ENCODE results near the gene FAM149A.

Gene FAM149A

DNA sequence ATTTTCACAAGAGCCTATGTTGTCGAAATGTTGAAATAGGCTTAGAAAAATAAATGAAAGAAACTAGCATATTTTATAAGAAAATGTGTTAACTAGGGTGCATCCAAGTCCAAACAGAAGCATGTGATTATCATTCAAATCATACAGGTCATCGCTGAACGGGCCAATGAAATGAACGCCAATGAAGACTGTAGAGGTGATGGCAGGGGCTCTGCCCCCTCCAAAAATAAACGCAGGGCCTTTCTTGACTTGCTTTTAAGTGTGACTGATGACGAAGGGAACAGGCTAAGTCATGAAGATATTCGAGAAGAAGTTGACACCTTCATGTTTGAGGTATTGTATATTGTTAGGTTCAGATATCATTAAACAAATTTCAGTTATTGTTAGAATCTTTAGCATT, 96.5 kb downstream of the FAM149A start:
- Histone ChIP-seq H3K4me3 (no peak overlapping the region), H3K4me1 (peaks cover 0 to 33% (median 19%) of the 10 kb centered on the region in 10 experiments; a peak in 16 of 20 replicates), H3K4me2 (peak overlapping the region in 1 of 11 experiments; percentile 24; a peak in 2 of 22 replicates), H3K27me3 (no peaks in the 10 kb centered on the region), H3K9ac (no peak overlapping the region), H4K20me1 (no peaks in the 10 kb centered on the region; a peak in 1 of 22 replicates), H3K27ac (no peak overlapping the region), H3K36me3 (peaks cover 4 to 32% (median 21%) of the 10 kb centered on the region in 11 experiments; a peak in 19 of 22 replicates), H3K9me3 (replicated peaks in 1 of 11) (no peaks in the 10 kb centered on the region)
- no peak for TF ChIP-seq Cebpa-rat (IDR thresholded peaks at IDR 0.05)

DNA sequence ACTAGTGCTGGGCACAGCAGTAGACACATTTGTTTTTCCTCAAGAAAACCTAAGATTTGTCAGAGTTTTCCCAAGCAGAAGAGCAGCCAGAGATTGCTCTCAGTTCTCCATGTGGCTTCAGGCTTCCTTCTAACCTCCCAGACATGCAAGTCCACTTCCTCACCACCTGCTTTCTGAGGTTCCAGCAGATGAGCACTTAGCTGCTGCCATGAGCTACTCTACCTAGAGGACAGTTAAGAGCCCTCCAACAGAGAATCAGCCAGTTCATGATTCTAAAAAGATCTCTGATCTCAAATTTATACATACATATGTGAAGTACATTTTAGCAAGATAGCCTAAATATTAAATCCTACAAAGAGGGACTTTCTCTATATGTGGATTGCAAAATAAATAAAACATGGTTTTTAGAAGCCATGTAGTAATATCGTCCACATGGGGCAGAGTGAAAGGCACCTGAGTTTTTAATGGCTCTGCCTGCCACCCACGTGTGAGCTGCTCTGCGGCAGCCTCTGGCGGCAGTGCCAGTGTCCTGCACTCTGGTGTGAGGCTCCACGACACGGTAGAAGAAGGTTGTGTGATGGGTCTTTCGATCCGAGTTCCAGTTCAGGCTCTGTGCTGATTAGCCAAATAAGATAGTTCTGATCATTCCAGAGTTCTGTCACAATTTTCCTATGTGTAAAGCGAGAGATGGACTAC, 97.2 kb downstream of the FAM149A start:
- Histone ChIP-seq H3K4me2 (no peak overlapping the region), H3K4me1 (peaks cover 0 to 33% (median 19%) of the 10 kb centered on the region in 10 experiments; a peak in 16 of 20 replicates), H3K9me3 (replicated peaks in 1 of 11) (no peaks in the 10 kb centered on the region), H3K27me3 (no peaks in the 10 kb centered on the region), H3K27ac (no peak overlapping the region), H4K20me1 (no peaks in the 10 kb centered on the region), H3K4me3 (no peak overlapping the region), H3K9ac (no peak overlapping the region), H3K36me3 (peaks cover 0 to 27% (median 17%) of the 10 kb centered on the region in 11 experiments; a peak in 15 of 22 replicates)
- no peak for TF ChIP-seq Cebpa-rat (IDR thresholded peaks at IDR 0.05)

DNA sequence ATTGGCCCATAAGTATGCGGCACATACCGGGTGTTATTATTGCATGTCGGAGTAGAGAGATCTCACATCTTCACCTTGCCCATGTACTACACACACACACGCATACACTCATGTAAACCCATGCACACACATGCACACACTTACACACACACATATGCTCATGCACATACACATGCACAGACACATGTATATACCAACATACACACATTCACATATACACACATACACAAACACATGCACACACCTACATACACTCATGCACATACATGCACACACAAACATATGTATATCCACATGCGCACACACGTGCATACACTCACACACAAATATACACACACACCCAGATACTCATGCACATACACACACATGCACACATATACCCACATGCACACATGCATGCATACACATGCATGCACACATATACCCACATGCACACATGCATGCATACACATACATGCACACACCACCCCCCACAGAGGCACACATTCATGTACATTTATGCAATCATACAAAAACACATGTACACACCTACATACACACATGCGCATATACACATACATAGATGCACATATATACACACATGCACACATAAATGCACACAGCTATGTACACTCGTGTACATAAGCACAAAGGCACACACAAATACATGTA, 98.1 kb downstream of the FAM149A start:
- H3K4me2 ChIP-seq = no peak overlapping the region

DNA sequence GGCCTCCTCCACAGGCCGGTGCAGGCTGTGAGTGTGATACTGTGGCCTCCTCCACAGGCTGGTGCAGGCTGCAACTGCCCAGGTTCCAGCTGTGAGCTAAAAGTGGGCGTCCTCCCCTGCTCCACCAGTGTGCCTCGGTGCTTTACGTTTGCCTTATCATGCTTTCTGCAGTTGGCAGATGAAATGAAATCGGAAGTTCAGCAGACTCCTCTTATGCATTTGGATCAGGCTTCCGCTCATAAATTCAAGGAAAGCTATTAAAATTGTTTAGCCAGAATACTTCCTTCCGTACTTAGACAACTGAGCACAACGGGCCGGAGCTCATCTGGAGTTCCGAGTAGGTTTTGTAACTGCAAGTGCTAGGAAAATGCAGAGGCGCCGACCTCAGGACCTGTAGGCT, 98.9 kb downstream of the FAM149A start:
- TF ChIP-seq Cebpa-rat (IDR thresholded peaks at IDR 0.05) = no peak
- no peak overlapping the region for H3K9ac ChIP-seq
- peaks cover 0 to 33% (median 19%) of the 10 kb centered on the region in 10 experiments; a peak in 16 of 20 replicates for H3K4me1 ChIP-seq
- peaks cover 0 to 22% (median 5%) of the 10 kb centered on the region in 11 experiments; a peak in 15 of 22 replicates for H3K36me3 ChIP-seq
- H4K20me1 ChIP-seq = no peaks in the 10 kb centered on the region
- no peak overlapping the region for H3K4me2 ChIP-seq
- no peak overlapping the region for H3K27ac ChIP-seq
- H3K4me3 ChIP-seq = no peak overlapping the region
- H3K9me3 ChIP-seq (replicated peaks in 1 of 11) = peaks cover 8 to 10% (median 9%) of the 10 kb centered on the region in 11 experiments
- no peaks in the 10 kb centered on the region for H3K27me3 ChIP-seq

More for the DNA sequence above, 98.1 kb downstream of the FAM149A start:
- Histone ChIP-seq H3K27ac (no peak overlapping the region), H3K4me1 (peaks cover 0 to 33% (median 19%) of the 10 kb centered on the region in 10 experiments; a peak in 16 of 20 replicates), H3K4me3 (no peak overlapping the region), H3K9me3 (replicated peaks in 1 of 11) (peaks cover under 1 to 2% (median 1%) of the 10 kb centered on the region in 11 experiments; a peak in 18 of 22 replicates), H3K27me3 (no peaks in the 10 kb centered on the region), H4K20me1 (no peaks in the 10 kb centered on the region), H3K36me3 (peaks cover 0 to 20% (median 9%) of the 10 kb centered on the region in 11 experiments; a peak in 10 of 22 replicates), H3K9ac (no peak overlapping the region)
- no peak for TF ChIP-seq Cebpa-rat (IDR thresholded peaks at IDR 0.05)

DNA sequence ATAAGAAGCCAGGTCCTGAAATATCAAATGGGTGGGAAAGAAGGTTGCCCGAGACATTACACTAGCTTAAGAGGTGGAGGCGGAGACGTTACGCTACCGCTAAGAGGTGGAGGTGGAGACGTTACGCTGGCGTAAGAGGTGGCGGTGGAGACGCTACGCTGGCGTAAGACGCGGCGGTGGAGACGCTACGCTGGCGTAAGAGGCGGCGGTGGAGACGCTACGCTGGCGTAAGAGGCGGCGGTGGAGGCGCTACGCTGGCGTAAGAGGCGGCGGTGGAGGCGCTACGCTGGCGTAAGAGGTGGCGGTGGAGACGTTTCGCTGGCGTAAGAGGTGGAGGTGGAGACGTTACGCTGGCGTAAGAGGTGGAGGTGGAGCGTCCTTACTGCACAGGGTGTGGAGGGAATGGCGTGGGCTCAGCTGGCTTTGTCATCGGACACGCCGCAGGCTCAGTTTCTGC, 99.6 kb downstream of the FAM149A start:
- no peak overlapping the region for H3K27ac ChIP-seq
- H3K9ac ChIP-seq = no peak overlapping the region
- H3K4me2 ChIP-seq = no peak overlapping the region; a peak in 1 of 22 replicates
- H4K20me1 ChIP-seq = no peaks in the 10 kb centered on the region
- no peak for TF ChIP-seq Cebpa-rat (IDR thresholded peaks at IDR 0.05)
- H3K4me1 ChIP-seq = peaks cover 0 to 33% (median 19%) of the 10 kb centered on the region in 10 experiments; a peak in 16 of 20 replicates
- H3K4me3 ChIP-seq = no peak overlapping the region
- peaks cover 16 to 17% (median 16%) of the 10 kb centered on the region in 11 experiments for H3K9me3 ChIP-seq (replicated peaks in 1 of 11)
- peaks cover 7 to 23% (median 9%) of the 10 kb centered on the region in 11 experiments for H3K36me3 ChIP-seq
- H3K27me3 ChIP-seq = no peaks in the 10 kb centered on the region

DNA sequence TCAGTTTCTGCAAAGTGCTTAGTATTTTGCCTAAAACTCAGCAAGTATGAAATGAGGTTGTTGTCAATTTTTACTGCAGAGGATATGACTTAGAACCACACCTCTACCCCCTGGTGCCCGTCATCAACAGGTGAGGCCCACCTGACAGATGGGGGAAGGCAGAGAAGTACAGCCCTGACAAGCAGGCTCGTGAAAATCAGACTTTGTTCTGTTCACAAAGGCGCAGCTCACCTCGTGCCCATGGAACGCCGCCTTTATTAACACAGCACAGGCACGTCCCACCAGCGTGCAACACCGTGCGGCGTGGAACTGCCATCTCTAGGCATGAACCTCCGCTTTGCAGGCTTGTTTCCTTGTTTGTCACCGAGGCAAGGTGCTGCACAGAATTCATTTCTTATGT, 100.2 kb downstream of the FAM149A start:
- no peak for TF ChIP-seq Cebpa-rat (IDR thresholded peaks at IDR 0.05)
- peak overlapping the region in 8 of 11 experiments; percentile 24 to 49 (median 39); a peak in 16 of 22 replicates for H3K4me2 ChIP-seq
- no peaks in the 10 kb centered on the region for H4K20me1 ChIP-seq
- peaks cover 21 to 23% (median 22%) of the 10 kb centered on the region in 11 experiments for H3K9me3 ChIP-seq (replicated peaks in 1 of 11)
- H3K27me3 ChIP-seq = no peaks in the 10 kb centered on the region
- H3K9ac ChIP-seq = no peak overlapping the region
- H3K4me1 ChIP-seq = peaks cover 0 to 33% (median 19%) of the 10 kb centered on the region in 10 experiments; a peak in 16 of 20 replicates
- H3K4me3 ChIP-seq = no peak overlapping the region
- H3K27ac ChIP-seq = no peak overlapping the region
- H3K36me3 ChIP-seq = peaks cover 12 to 29% (median 15%) of the 10 kb centered on the region in 11 experiments

DNA sequence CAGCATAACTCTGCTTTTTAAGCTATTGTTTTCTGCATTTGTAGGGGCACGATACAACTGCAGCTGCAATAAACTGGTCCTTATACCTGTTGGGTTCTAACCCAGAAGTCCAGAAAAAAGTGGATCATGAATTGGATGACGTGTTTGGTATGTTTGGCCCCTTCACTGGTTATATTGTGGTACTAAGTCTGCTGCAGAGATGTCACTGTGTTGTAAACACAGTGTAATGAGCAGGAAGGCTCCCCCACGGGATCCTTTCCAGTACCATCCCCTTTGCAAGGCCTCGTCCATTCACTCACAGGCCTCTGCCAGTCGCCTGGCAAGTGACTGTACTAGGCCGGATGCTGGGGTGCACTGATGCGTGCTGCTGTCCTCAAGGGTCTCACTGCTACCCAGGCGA, 100.7 kb downstream of the FAM149A start:
- no peak overlapping the region; a peak in 1 of 22 replicates for H3K9ac ChIP-seq
- peaks cover 0 to 33% (median 19%) of the 10 kb centered on the region in 10 experiments; a peak in 16 of 20 replicates for H3K4me1 ChIP-seq
- H3K27ac ChIP-seq = no peak overlapping the region
- H3K9me3 ChIP-seq (replicated peaks in 1 of 11) = peaks cover 26 to 28% (median 27%) of the 10 kb centered on the region in 11 experiments
- H4K20me1 ChIP-seq = no peaks in the 10 kb centered on the region
- peak overlapping the region in 8 of 11 experiments; percentile 24 to 49 (median 39); a peak in 16 of 22 replicates for H3K4me2 ChIP-seq
- TF ChIP-seq Cebpa-rat (IDR thresholded peaks at IDR 0.05) = no peak
- no peak overlapping the region for H3K4me3 ChIP-seq
- no peaks in the 10 kb centered on the region for H3K27me3 ChIP-seq
- peaks cover 17 to 33% (median 20%) of the 10 kb centered on the region in 11 experiments for H3K36me3 ChIP-seq

DNA sequence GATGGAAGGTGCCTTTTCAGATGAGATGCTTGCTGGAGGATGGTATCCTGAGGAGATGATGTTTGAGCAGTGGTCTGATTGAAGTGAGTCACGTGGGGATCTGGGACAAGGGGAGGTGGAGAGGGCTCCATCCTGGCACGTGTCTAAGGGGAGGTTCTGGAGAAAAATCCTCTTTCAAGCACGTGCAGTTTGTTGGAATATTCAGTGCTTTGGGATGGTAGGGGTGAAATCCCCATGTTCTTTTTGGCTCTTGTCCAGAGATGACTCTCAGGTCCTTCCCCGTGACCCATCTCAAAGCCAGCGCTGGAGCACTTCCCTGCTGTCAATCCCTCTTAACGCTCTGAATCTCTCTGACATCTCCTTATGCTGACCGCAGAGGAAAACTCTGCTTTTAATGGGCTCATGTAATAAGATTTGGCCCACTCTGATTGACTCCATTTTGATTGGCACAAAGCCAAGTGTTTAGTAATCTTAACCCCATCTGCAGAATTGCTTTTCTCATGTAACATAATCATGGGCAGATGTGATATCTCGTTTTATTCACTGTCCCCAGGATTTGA, 112.0 kb downstream of the FAM149A start:
- no peaks in the 10 kb centered on the region for H3K4me1 ChIP-seq
- no peaks in the 10 kb centered on the region for H4K20me1 ChIP-seq
- no peak overlapping the region for H3K9ac ChIP-seq
- no peak for TF ChIP-seq Cebpa-rat (IDR thresholded peaks at IDR 0.05)
- H3K4me3 ChIP-seq = no peak overlapping the region
- no peaks in the 10 kb centered on the region for H3K27me3 ChIP-seq
- H3K9me3 ChIP-seq (replicated peaks in 1 of 11) = peaks cover 0 to 1% (median 0%) of the 10 kb centered on the region in 11 experiments; a peak in 3 of 22 replicates
- H3K27ac ChIP-seq = no peak overlapping the region
- H3K4me2 ChIP-seq = no peak overlapping the region
- H3K36me3 ChIP-seq = peaks cover 0 to 4% (median 0%) of the 10 kb centered on the region in 11 experiments; a peak in 2 of 22 replicates
